Stimulated activated effector memory CD8-positive, alpha-beta T cell treated with anti-CD3 and anti-CD28 coated beads, Interleukin-12 subunit alpha, Interleukin-12 subunit beta, amount 100 ng/mL, for 72 hours (primary cell): Measurements from ENCODE around the gene CFAP410.

Experiments used
- ATAC-seq: fragments of 150-1000 bp; cut with Tn5 transposase; 2 replicates; pipeline ENCODE4 v1.10.0; 2021
- DNase-seq, 2 donors: peaks; one replicate each; pipeline ENCODE4 v3.0.0; 2021 to 2022; ENCODE audit warnings: low spot score in 2 of 2
- H3K27ac Mint-ChIP-seq: one replicate; pipeline ENCODE4 v1.8.0; 2022; ENCODE audit warnings: mild to moderate bottlenecking, mixed read lengths
- H3K36me3 Mint-ChIP-seq: one replicate; pipeline ENCODE4 v1.8.0; 2022; ENCODE audit warnings: mild to moderate bottlenecking, mixed read lengths
- H3K4me1 Mint-ChIP-seq: one replicate; pipeline ENCODE4 v1.8.0; 2022; ENCODE audit warnings: mixed read lengths
- H3K4me3 Mint-ChIP-seq: one replicate; pipeline ENCODE4 v1.8.0; 2022; ENCODE audit warnings: mild to moderate bottlenecking, mixed read lengths
- H3K9me3 Mint-ChIP-seq: one replicate; pipeline ENCODE4 v1.8.0; 2022; ENCODE audit warnings: mixed read lengths

Gene CFAP410

GRCh38 chr21:44321846-44322450 lies 17.2 kb downstream of the CFAP410 start:
- ATAC-seq: no peak
- Mint-ChIP-seq H3K27ac (no peak overlapping the region), H3K9me3 (no peaks in the 10 kb centered on the region), H3K4me3 (no peak overlapping the region), H3K36me3 (peaks cover 35% of the 10 kb centered on the region), H3K4me1 (no peaks in the 10 kb centered on the region)
- no peak for DNase-seq

- H3K9me3 Mint-ChIP-seq: no peaks in the 10 kb centered on the region
- H3K27ac Mint-ChIP-seq: no peak overlapping the region
Observed at GRCh38 chr21:44320847-44321246, 18.3 kb downstream of the CFAP410 start.

GRCh38 chr21:44319407-44320065 lies 19.7 kb downstream of the CFAP410 start:
- Mint-ChIP-seq H3K9me3 (no peaks in the 10 kb centered on the region), H3K36me3 (peaks cover 42% of the 10 kb centered on the region), H3K4me3 (no peak overlapping the region), H3K27ac (peak overlapping the region; percentile 67), H3K4me1 (no peaks in the 10 kb centered on the region)
- no peak for ATAC-seq
- DNase-seq: no peak

More at GRCh38 chr21:44320847-44321246, 18.3 kb downstream of the CFAP410 start:
- Mint-ChIP-seq H3K4me1 (no peaks in the 10 kb centered on the region), H3K36me3 (peaks cover 42% of the 10 kb centered on the region), H3K4me3 (no peak overlapping the region)
- DNase-seq (no peak), ATAC-seq (no peak)

- Mint-ChIP-seq H3K9me3 (no peaks in the 10 kb centered on the region), H3K36me3 (peaks cover 45% of the 10 kb centered on the region), H3K27ac (peak overlapping the region; percentile 67), H3K4me1 (no peaks in the 10 kb centered on the region), H3K4me3 (no peak overlapping the region)
- ATAC-seq: no peak
- DNase-seq: no peak
Observed at GRCh38 chr21:44318489-44319285, 20.5 kb downstream of the CFAP410 start.

GRCh38 chr21:44317871-44318270 lies 21.3 kb downstream of the CFAP410 start:
- peaks cover 41% of the 10 kb centered on the region for H3K36me3 Mint-ChIP-seq
- no peak overlapping the region for H3K4me3 Mint-ChIP-seq
- H3K9me3 Mint-ChIP-seq: no peaks in the 10 kb centered on the region
- DNase-seq (no peak), ATAC-seq (no peak)
- H3K27ac Mint-ChIP-seq: no peak overlapping the region
- no peaks in the 10 kb centered on the region for H3K4me1 Mint-ChIP-seq

GRCh38 chr21:44317241-44317782 lies 21.9 kb downstream of the CFAP410 start:
- no peak overlapping the region for H3K4me3 Mint-ChIP-seq
- no peak for ATAC-seq

GRCh38 chr21:44316277-44316900 lies 22.8 kb downstream of the CFAP410 start:
- Mint-ChIP-seq H3K4me3 (no peak overlapping the region), H3K27ac (no peak overlapping the region), H3K4me1 (no peaks in the 10 kb centered on the region), H3K36me3 (peaks cover 51% of the 10 kb centered on the region), H3K9me3 (no peaks in the 10 kb centered on the region)
- no peak for ATAC-seq
- DNase-seq: no peak

More at GRCh38 chr21:44317241-44317782, 21.9 kb downstream of the CFAP410 start:
- H3K36me3 Mint-ChIP-seq: peaks cover 42% of the 10 kb centered on the region
- no peak overlapping the region for H3K27ac Mint-ChIP-seq
- no peak for DNase-seq
- no peaks in the 10 kb centered on the region for H3K9me3 Mint-ChIP-seq
- no peaks in the 10 kb centered on the region for H3K4me1 Mint-ChIP-seq

GRCh38 chr21:44315691-44316203 lies 23.4 kb downstream of the CFAP410 start:
- no peaks in the 10 kb centered on the region for H3K9me3 Mint-ChIP-seq
- no peak overlapping the region for H3K27ac Mint-ChIP-seq
- H3K4me1 Mint-ChIP-seq: no peaks in the 10 kb centered on the region
- DNase-seq (no peak), ATAC-seq (no peak)
- no peak overlapping the region for H3K4me3 Mint-ChIP-seq
- peaks cover 55% of the 10 kb centered on the region for H3K36me3 Mint-ChIP-seq

GRCh38 chr21:44314561-44314960 lies 24.6 kb downstream of the CFAP410 start:
- no peak overlapping the region for H3K4me3 Mint-ChIP-seq
- H3K36me3 Mint-ChIP-seq: peaks cover 51% of the 10 kb centered on the region
- DNase-seq: no peak
- H3K4me1 Mint-ChIP-seq: no peaks in the 10 kb centered on the region
- H3K27ac Mint-ChIP-seq: no peak overlapping the region
- no peak for ATAC-seq
- no peaks in the 10 kb centered on the region for H3K9me3 Mint-ChIP-seq

- no peak for DNase-seq
- no peak for ATAC-seq
- Mint-ChIP-seq H3K27ac (peak overlapping the region; percentile 43), H3K4me1 (no peaks in the 10 kb centered on the region), H3K9me3 (no peaks in the 10 kb centered on the region), H3K36me3 (peaks cover 48% of the 10 kb centered on the region), H3K4me3 (no peak overlapping the region)
Observed at GRCh38 chr21:44314128-44314527, 25.1 kb downstream of the CFAP410 start.

GRCh38 chr21:44313451-44313850 lies 25.7 kb downstream of the CFAP410 start:
- H3K36me3 Mint-ChIP-seq: peaks cover 42% of the 10 kb centered on the region
- no peaks in the 10 kb centered on the region for H3K4me1 Mint-ChIP-seq
- H3K27ac Mint-ChIP-seq: peak overlapping the region; percentile 43
- no peak for DNase-seq
- no peak overlapping the region for H3K4me3 Mint-ChIP-seq
- no peaks in the 10 kb centered on the region for H3K9me3 Mint-ChIP-seq
- ATAC-seq: no peak

- Mint-ChIP-seq H3K27ac (peak overlapping the region; percentile 74), H3K4me3 (no peak overlapping the region), H3K4me1 (peaks cover 6% of the 10 kb centered on the region), H3K9me3 (no peaks in the 10 kb centered on the region), H3K36me3 (peaks cover 48% of the 10 kb centered on the region)
- DNase-seq (no peak), ATAC-seq (no peak)
Observed at GRCh38 chr21:44312716-44313115, 26.5 kb downstream of the CFAP410 start.

GRCh38 chr21:44312089-44312488 lies 27.1 kb downstream of the CFAP410 start:
- H3K4me3 Mint-ChIP-seq: no peak overlapping the region
- H3K36me3 Mint-ChIP-seq: peaks cover 50% of the 10 kb centered on the region
- peaks cover 12% of the 10 kb centered on the region for H3K4me1 Mint-ChIP-seq
- peak overlapping the region; percentile 74 for H3K27ac Mint-ChIP-seq
- H3K9me3 Mint-ChIP-seq: no peaks in the 10 kb centered on the region
- DNase-seq: no peak
- ATAC-seq: no peak

GRCh38 chr21:44310628-44311507 lies 28.3 kb downstream of the CFAP410 start:
- Mint-ChIP-seq H3K4me3 (no peak overlapping the region), H3K9me3 (no peaks in the 10 kb centered on the region), H3K36me3 (peaks cover 48% of the 10 kb centered on the region), H3K27ac (no peak overlapping the region), H3K4me1 (peaks cover 13% of the 10 kb centered on the region)
- ATAC-seq (no peak), DNase-seq (no peak)
